Neural cell (in vitro differentiated cells): ENCODE results near the gene KLF16. TPM values are rescaled to one million over a fixed set of nuclear protein-coding genes. Genes with fewer than 3 reads are reported as not detected.

Experiments used
- H2AFZ ChIP-seq: fragments of 200-600, 300-800 bp; sonication (generic), shearing (Covaris generic); 2 replicates; pipeline ENCODE4 v1.6.0; 2014; ENCODE audit warnings: low read depth, mild to moderate bottlenecking, antibody characterized with exemption, low read length, moderate library complexity
- H3F3A ChIP-seq: fragments of 200-600 bp; shearing (Covaris generic); 2 replicates; pipeline ENCODE4 v1.6.1; 2016; ENCODE audit warnings: mild to moderate bottlenecking, moderate library complexity, mixed read lengths, antibody characterized with exemption, low read length; ENCODE audit not compliant: insufficient read depth, poor library complexity, severe bottlenecking
- H3K27ac ChIP-seq: fragments of 200-600, 300-800 bp; sonication (generic), shearing (Covaris generic); 2 replicates; pipeline ENCODE4 v1.5.1; 2014; ENCODE audit warnings: mild to moderate bottlenecking, low read length, moderate library complexity
- H3K27me3 ChIP-seq: fragments of 300-800, 200-600 bp; sonication (generic), shearing (Covaris generic); 2 replicates; pipeline ENCODE4 v1.6.0; 2014; ENCODE audit warnings: mild to moderate bottlenecking, low read depth, low read length, moderate library complexity; ENCODE audit not compliant: insufficient read depth
- H3K36me3 ChIP-seq: fragments of 300-800, 200-600 bp; sonication (generic), shearing (Covaris generic); 2 replicates; pipeline ENCODE4 v1.5.1; 2014; ENCODE audit warnings: mild to moderate bottlenecking, antibody characterized with exemption, low read length, moderate library complexity; ENCODE audit not compliant: insufficient read depth
- H3K4me2 ChIP-seq: fragments of 300-800, 200-600 bp; sonication (generic), shearing (Covaris generic); 2 replicates; pipeline ENCODE4 v1.6.0; 2014; ENCODE audit warnings: mild to moderate bottlenecking, low read length
- H3K4me3 ChIP-seq: fragments of 300-800, 200-600 bp; sonication (generic), shearing (Covaris generic); 2 replicates; pipeline ENCODE4 v1.5.1; 2014; ENCODE audit warnings: mild to moderate bottlenecking, low read length, moderate library complexity
- H3K79me2 ChIP-seq: fragments of 200-600 bp; shearing (Covaris generic); replicated peaks from 2 replicates; pipeline ENCODE4 v1.6.0; 2014; ENCODE audit warnings: mild to moderate bottlenecking, low read length, moderate library complexity; ENCODE audit not compliant: insufficient read depth
- H3K9ac ChIP-seq: fragments of 300-800, 200-600 bp; sonication (generic), shearing (Covaris generic); 2 replicates; pipeline ENCODE4 v1.6.1; 2016; ENCODE audit warnings: mild to moderate bottlenecking, low read length, mixed read lengths
- H3K9me2 ChIP-seq: fragments of 200-600 bp; shearing (Covaris generic); 2 replicates; pipeline ENCODE4 v1.6.1; 2016; ENCODE audit warnings: mild to moderate bottlenecking, low read length, mixed read lengths; ENCODE audit not compliant: insufficient read depth
- H3K9me3 ChIP-seq: fragments of 200-600, 300-800 bp; sonication (generic), shearing (Covaris generic); 2 replicates; pipeline ENCODE4 v1.6.1; 2016; ENCODE audit warnings: mild to moderate bottlenecking, mixed run types, low read length, moderate library complexity, mixed read lengths
- H4K20me1 ChIP-seq: fragments of 200-600 bp; shearing (Covaris generic); 2 replicates; pipeline ENCODE4 v1.6.1; 2016; ENCODE audit warnings: mild to moderate bottlenecking, mixed run types; ENCODE audit not compliant: insufficient read depth
- EZH2 ChIP-seq: fragments of 200-600, 300-800 bp; shearing (Covaris generic), sonication (generic); IDR thresholded peaks from 2 replicates; pipeline ENCODE4 v1.6.1; 2014; ENCODE audit warnings: antibody characterized with exemption, low read length, borderline replicate concordance, mild to moderate bottlenecking; ENCODE audit not compliant: insufficient read depth, poor library complexity, severe bottlenecking
- MXI1 ChIP-seq: fragments of 450-650 bp; conservative IDR thresholded peaks from 2 replicates; pipeline ENCODE4 v1.6.1; 2014; ENCODE audit warnings: antibody characterized with exemption, mild to moderate bottlenecking; ENCODE audit not compliant: poor library complexity, severe bottlenecking
- SMC3 ChIP-seq: fragments of 450-650 bp; conservative IDR thresholded peaks from 2 replicates; pipeline ENCODE4 v1.6.1; 2014; ENCODE audit warnings: antibody characterized with exemption, mild to moderate bottlenecking, moderate library complexity; ENCODE audit not compliant: poor library complexity
- polyA plus RNA-seq: library from polyadenylated mRNA; depleted of rRNA; stranded (reverse); fragments of >200 nt; gene quantifications from 2 replicates; pipeline ENCODE4 v1.2.3, GENCODE V29; 2014
- TF ChIP-seq, protein P1 (sequence below): IDR thresholded peaks from 2 replicates; pipeline ENCODE4 v1.6.1; 2012; ENCODE audit warnings: borderline replicate concordance

The KLF16 gene
- polyA plus RNA-seq, 1 donor from 2014 or later = 3.5 TPM

DNA sequence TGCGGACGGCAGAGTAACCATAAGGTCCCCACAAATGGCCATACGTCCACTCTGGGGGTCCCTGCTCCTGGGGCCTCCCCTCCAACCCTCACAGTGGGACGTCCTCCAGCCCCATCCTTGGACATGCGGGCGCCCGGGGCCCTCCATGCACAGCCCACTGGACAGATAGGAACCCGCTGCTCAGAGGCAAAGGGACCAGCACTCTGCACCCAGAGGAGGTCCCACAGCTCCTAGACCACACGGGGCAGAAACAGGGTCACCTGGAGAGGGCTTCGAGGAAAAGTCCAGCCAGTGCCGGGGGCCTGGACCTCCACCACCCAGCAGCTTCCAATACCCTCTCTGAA is 26.2 kb downstream of the KLF16 start:
- no peak overlapping the region for H3K4me3 ChIP-seq
- no peak overlapping the region for H3K27ac ChIP-seq
- H4K20me1 ChIP-seq = no peaks in the 10 kb centered on the region
- H3K79me2 ChIP-seq = no peaks in the 10 kb centered on the region
- H3F3A ChIP-seq = no peaks in the 10 kb centered on the region
- H3K27me3 ChIP-seq = no peaks in the 10 kb centered on the region
- H3K9me2 ChIP-seq = no peaks in the 10 kb centered on the region
- H3K9ac ChIP-seq = no peak overlapping the region
- TF ChIP-seq MXI1 = no peak
- TF ChIP-seq EZH2 = no peak
- H2AFZ ChIP-seq = no peak overlapping the region
- H3K4me2 ChIP-seq = no peak overlapping the region
- H3K9me3 ChIP-seq = no peaks in the 10 kb centered on the region
- H3K36me3 ChIP-seq = no peaks in the 10 kb centered on the region

DNA sequence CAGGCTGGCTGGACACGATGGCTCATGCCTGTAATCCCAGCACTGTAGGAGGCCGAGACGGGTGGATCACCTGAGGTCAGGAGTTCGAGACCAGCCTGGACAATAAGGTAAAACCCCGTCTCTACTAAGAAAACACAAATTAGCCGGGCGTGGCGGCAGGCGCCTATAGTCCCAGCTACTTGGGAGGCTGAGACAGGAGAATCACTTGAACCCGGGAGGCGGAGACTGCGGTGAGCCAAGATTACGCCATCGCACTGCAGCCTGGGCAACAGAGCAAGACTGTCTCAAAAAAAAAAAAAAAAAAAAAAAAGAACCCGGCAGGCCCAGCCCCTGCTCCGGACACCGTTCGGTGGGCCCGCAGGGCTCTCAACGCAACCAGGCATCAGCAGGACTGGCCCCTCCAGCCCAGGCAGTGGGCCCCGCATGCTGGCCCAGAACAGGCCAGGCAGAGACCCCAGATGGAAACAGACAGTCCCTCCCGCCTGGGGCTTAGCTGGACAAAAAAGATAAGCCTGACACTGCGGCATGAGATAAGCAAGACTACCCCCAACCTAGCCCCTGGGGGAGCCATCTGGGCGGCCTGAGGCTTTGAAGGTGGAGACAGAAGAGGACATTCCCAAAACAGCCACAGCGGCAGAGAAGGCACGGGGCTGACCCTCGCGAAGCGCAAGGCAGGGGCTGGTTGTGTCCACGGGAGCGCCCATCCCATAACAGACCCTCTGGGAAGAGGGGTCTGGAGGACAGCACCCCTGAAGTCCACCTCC is 26.7 kb downstream of the KLF16 start:
- Histone ChIP-seq H3F3A (no peaks in the 10 kb centered on the region), H3K27ac (no peak overlapping the region), H3K27me3 (no peaks in the 10 kb centered on the region), H2AFZ (no peak overlapping the region), H3K9me3 (no peaks in the 10 kb centered on the region), H3K9ac (no peak overlapping the region), H3K4me2 (no peak overlapping the region), H3K9me2 (no peaks in the 10 kb centered on the region), H4K20me1 (no peaks in the 10 kb centered on the region), H3K36me3 (no peaks in the 10 kb centered on the region), H3K4me3 (no peak overlapping the region), H3K79me2 (no peaks in the 10 kb centered on the region)
- TF ChIP-seq MXI1 = no peak
- TF ChIP-seq, protein P1, sequence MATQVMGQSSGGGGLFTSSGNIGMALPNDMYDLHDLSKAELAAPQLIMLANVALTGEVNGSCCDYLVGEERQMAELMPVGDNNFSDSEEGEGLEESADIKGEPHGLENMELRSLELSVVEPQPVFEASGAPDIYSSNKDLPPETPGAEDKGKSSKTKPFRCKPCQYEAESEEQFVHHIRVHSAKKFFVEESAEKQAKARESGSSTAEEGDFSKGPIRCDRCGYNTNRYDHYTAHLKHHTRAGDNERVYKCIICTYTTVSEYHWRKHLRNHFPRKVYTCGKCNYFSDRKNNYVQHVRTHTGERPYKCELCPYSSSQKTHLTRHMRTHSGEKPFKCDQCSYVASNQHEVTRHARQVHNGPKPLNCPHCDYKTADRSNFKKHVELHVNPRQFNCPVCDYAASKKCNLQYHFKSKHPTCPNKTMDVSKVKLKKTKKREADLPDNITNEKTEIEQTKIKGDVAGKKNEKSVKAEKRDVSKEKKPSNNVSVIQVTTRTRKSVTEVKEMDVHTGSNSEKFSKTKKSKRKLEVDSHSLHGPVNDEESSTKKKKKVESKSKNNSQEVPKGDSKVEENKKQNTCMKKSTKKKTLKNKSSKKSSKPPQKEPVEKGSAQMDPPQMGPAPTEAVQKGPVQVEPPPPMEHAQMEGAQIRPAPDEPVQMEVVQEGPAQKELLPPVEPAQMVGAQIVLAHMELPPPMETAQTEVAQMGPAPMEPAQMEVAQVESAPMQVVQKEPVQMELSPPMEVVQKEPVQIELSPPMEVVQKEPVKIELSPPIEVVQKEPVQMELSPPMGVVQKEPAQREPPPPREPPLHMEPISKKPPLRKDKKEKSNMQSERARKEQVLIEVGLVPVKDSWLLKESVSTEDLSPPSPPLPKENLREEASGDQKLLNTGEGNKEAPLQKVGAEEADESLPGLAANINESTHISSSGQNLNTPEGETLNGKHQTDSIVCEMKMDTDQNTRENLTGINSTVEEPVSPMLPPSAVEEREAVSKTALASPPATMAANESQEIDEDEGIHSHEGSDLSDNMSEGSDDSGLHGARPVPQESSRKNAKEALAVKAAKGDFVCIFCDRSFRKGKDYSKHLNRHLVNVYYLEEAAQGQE = no peak
- no peak for TF ChIP-seq EZH2

DNA sequence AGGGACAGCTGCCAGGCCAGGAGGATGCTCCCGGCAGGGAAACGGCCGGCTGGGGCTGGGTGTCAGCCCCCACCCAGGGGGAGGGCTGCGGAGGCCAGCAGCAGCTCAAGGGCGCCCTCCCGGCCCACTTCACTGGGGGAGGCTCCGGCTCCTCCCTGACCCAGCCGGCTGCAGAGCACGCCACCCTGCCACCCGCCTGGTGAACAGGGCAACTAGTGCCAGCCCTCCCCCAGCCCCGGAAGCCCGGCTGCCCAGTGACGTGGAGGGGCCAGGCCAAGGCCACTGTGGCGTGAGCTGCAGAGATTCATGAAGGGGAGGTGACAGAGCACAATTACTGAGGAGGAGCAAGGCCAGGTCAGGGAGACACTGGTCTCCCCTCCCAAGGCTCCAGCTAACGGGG is 29.8 kb downstream of the KLF16 start:
- no peaks in the 10 kb centered on the region for H3K79me2 ChIP-seq
- H3K27ac ChIP-seq = no peak overlapping the region
- H3K9ac ChIP-seq = no peak overlapping the region
- no peak overlapping the region for H3K4me3 ChIP-seq
- no peak for TF ChIP-seq SMC3
- no peaks in the 10 kb centered on the region for H3K36me3 ChIP-seq
- H2AFZ ChIP-seq = no peak overlapping the region
- H3K9me3 ChIP-seq = no peaks in the 10 kb centered on the region
- H3F3A ChIP-seq = no peaks in the 10 kb centered on the region
- H4K20me1 ChIP-seq = no peaks in the 10 kb centered on the region
- no peaks in the 10 kb centered on the region for H3K9me2 ChIP-seq
- no peaks in the 10 kb centered on the region for H3K27me3 ChIP-seq
- no peak overlapping the region for H3K4me2 ChIP-seq
